IMR-90 (cell line): ENCODE data around the gene ANKK1. TPM values are rescaled to one million over a fixed set of nuclear protein-coding genes. Genes with fewer than 3 reads are reported as not detected.

Experiments
- ATAC-seq: fragments of 200-7000 bp; cut with Tn5 transposase; 2 replicates; pipeline ENCODE4 v1.9.1; 2020; ENCODE audit warnings: low read depth, mild to moderate bottlenecking, moderate library complexity
- BruUV-seq: library from RNA; stranded (reverse); fragments of 400-500 nt; replicated peaks from 2 replicates; lab custom pipeline; 2021; lab: Mats Ljungman, UMichigan
- CTCF ChIA-PET: fragments of 300-600 bp; formaldehyde crosslinking; extraction: SDS; loops from one replicate; lab custom pipeline; 2021; ENCODE audit warnings: antibody characterized with exemption; lab: Yijun Ruan, JAX
- POLR2A ChIA-PET: fragments of 300-600 bp; sonication (Branson Sonifier 250); formaldehyde crosslinking; loops from one replicate; lab custom pipeline; 2022; ENCODE audit warnings: antibody characterized with exemption; ENCODE audit not compliant: unreplicated experiment; lab: Charles Lee
- DNase-seq: peaks from one replicate; pipeline ENCODE4 v3.0.0; 2013
- H2AFZ ChIP-seq: replicated peaks from 2 replicates; pipeline ENCODE3; 2013; ENCODE audit warnings: low read length, mild to moderate bottlenecking; ENCODE audit not compliant: poor library complexity
- H2AK5ac ChIP-seq: 2 replicates; pipeline ENCODE4 v1.6.1; 2013; ENCODE audit warnings: low read depth, low read length, inconsistent platforms
- H2AK9ac ChIP-seq: replicated peaks from 2 replicates; pipeline ENCODE3; 2013; ENCODE audit warnings: mild to moderate bottlenecking, low read depth, low read length, moderate library complexity; ENCODE audit not compliant: poor library complexity
- H2BK120ac ChIP-seq: 2 replicates; pipeline ENCODE4 v1.6.1; 2013; ENCODE audit warnings: low read depth, low read length, inconsistent platforms
- H2BK15ac ChIP-seq: 3 replicates; pipeline ENCODE4 v1.6.1; 2013; ENCODE audit warnings: low read depth, low read length, inconsistent platforms
- H2BK20ac ChIP-seq: 2 replicates; pipeline ENCODE4 v1.6.1; 2013; ENCODE audit warnings: low read depth, mild to moderate bottlenecking, inconsistent platforms, low read length, moderate library complexity
- H2BK5ac ChIP-seq: 2 replicates; pipeline ENCODE4 v1.6.1; 2013; ENCODE audit warnings: mild to moderate bottlenecking, low read depth, low read length, inconsistent platforms; ENCODE audit not compliant: poor library complexity, severe bottlenecking
- H3K14ac ChIP-seq: replicated peaks from 2 replicates; pipeline ENCODE4 v1.6.1; 2013; ENCODE audit warnings: low read depth, low read length, inconsistent platforms
- H3K18ac ChIP-seq: 2 replicates; pipeline ENCODE4 v1.6.1; 2013; ENCODE audit warnings: low read depth, low read length, control low read depth
- H3K23ac ChIP-seq: 2 replicates; pipeline ENCODE4 v1.6.1; 2013; ENCODE audit warnings: low read depth, low read length, inconsistent platforms
- H3K27ac ChIP-seq: 2 replicates; pipeline ENCODE4 v1.5.1; 2013; ENCODE audit warnings: mild to moderate bottlenecking, control low read depth, low read length; ENCODE audit not compliant: insufficient read depth
- H3K27me3 ChIP-seq: 2 replicates; pipeline ENCODE4 v1.6.1; 2013; ENCODE audit warnings: low read length; ENCODE audit not compliant: control insufficient read depth, insufficient read depth
- H3K36me3 ChIP-seq: 2 replicates; pipeline ENCODE4 v1.6.1; 2013; ENCODE audit warnings: low read length, mixed read lengths; ENCODE audit not compliant: control insufficient read depth, insufficient read depth
- H3K4ac ChIP-seq: 2 replicates; pipeline ENCODE4 v1.6.1; 2013; ENCODE audit warnings: low read depth, low read length, inconsistent platforms
- H3K4me1 ChIP-seq: 2 replicates; pipeline ENCODE4 v1.6.1; 2013; ENCODE audit warnings: low read length, mixed read lengths; ENCODE audit not compliant: control insufficient read depth, insufficient read depth
- H3K4me2 ChIP-seq: 2 replicates; pipeline ENCODE4 v1.6.1; 2013; ENCODE audit warnings: low read depth, mild to moderate bottlenecking, control low read depth, low read length, moderate library complexity
- H3K4me3 ChIP-seq: 2 replicates; pipeline ENCODE4 v1.5.1; 2013; ENCODE audit warnings: low read depth, mild to moderate bottlenecking, control low read depth, low read length, moderate library complexity; ENCODE audit not compliant: insufficient read depth
- H3K56ac ChIP-seq: 2 replicates; pipeline ENCODE4 v1.6.1; 2013; ENCODE audit warnings: low read length, inconsistent platforms; ENCODE audit not compliant: insufficient read depth; ENCODE audit errors: extremely low read depth
- H3K79me1 ChIP-seq, 2 experiments: 2 replicates each; pipeline ENCODE4 v1.6.1; 2013; ENCODE audit warnings: low read length in 2 of 2, inconsistent platforms in 1 of 2, low read depth in 1 of 2
- H3K9ac ChIP-seq: 2 replicates; pipeline ENCODE4 v1.6.1; 2013; ENCODE audit warnings: low read depth, low read length, control low read depth
- H3K9me1 ChIP-seq: 2 replicates; pipeline ENCODE4 v1.6.1; 2013; ENCODE audit warnings: low read length, inconsistent platforms; ENCODE audit not compliant: insufficient read depth
- H3K9me3 ChIP-seq: 2 replicates; pipeline ENCODE4 v1.6.1; 2013; ENCODE audit warnings: low read length; ENCODE audit not compliant: control insufficient read depth, insufficient read depth
- H4K20me1 ChIP-seq: 2 replicates; pipeline ENCODE4 v1.6.1; 2013; ENCODE audit warnings: low read length, inconsistent platforms; ENCODE audit not compliant: insufficient read depth
- H4K5ac ChIP-seq: 2 replicates; pipeline ENCODE4 v1.6.1; 2013; ENCODE audit warnings: mild to moderate bottlenecking, low read depth, low read length, control low read depth
- H4K8ac ChIP-seq, 2 experiments: 2 replicates each; pipeline ENCODE4 v1.6.1; 2013; ENCODE audit warnings: low read depth in 2 of 2, low read length in 2 of 2, control low read depth in 1 of 2, inconsistent platforms in 1 of 2
- H4K91ac ChIP-seq: 2 replicates; pipeline ENCODE4 v1.6.1; 2013; ENCODE audit warnings: low read depth, low read length, inconsistent platforms; ENCODE audit not compliant: insufficient read depth
- BHLHE40 ChIP-seq: fragments of 150-350 bp; IDR thresholded peaks from 2 replicates; pipeline ENCODE4 v1.6.1; 2016; ENCODE audit warnings: mild to moderate bottlenecking, low read depth, low read length
- CEBPB ChIP-seq: IDR thresholded peaks from 2 replicates; pipeline ENCODE4 v1.6.1; 2012; ENCODE audit warnings: low read depth, low read length, improper control_type of control experiment
- CHD1 ChIP-seq: IDR thresholded peaks from 2 replicates; pipeline ENCODE4 v1.6.1; 2012; ENCODE audit warnings: low read depth, low read length, improper control_type of control experiment
- CTCF ChIP-seq: conservative IDR thresholded peaks from 2 replicates; pipeline ENCODE4 v1.5.1; 2012; ENCODE audit warnings: mild to moderate bottlenecking, low read depth, low read length, improper control_type of control experiment
- ELK1 ChIP-seq: fragments of 150-350 bp; IDR thresholded peaks from 2 replicates; pipeline ENCODE4 v1.6.1; 2016; ENCODE audit warnings: low read depth, mild to moderate bottlenecking, low read length, moderate library complexity, borderline replicate concordance
- FOS ChIP-seq: fragments of 150-350 bp; IDR thresholded peaks from 2 replicates; pipeline ENCODE4 v1.6.1; 2016; ENCODE audit warnings: low read depth, low read length
- MAFK ChIP-seq: IDR thresholded peaks from 2 replicates; pipeline ENCODE4 v1.6.1; 2012; ENCODE audit warnings: low read depth, low read length, improper control_type of control experiment
- MAZ ChIP-seq: IDR thresholded peaks from 2 replicates; pipeline ENCODE4 v1.6.1; 2012; ENCODE audit warnings: low read depth, mild to moderate bottlenecking, low read length, improper control_type of control experiment, moderate library complexity, borderline replicate concordance
- MXI1 ChIP-seq: IDR thresholded peaks from 2 replicates; pipeline ENCODE4 v1.6.1; 2012; ENCODE audit warnings: low read depth, mild to moderate bottlenecking, low read length, moderate library complexity, borderline replicate concordance
- NFE2L2 ChIP-seq: fragments of 150-350 bp; IDR thresholded peaks from 2 replicates; pipeline ENCODE4 v1.6.1; 2016; ENCODE audit warnings: low read depth, mild to moderate bottlenecking, low read length
- POLR2A ChIP-seq: IDR thresholded peaks from 2 replicates; pipeline ENCODE4 v1.6.1; 2012; ENCODE audit warnings: mild to moderate bottlenecking, low read depth, low read length
- RAD21 ChIP-seq: IDR thresholded peaks from 2 replicates; pipeline ENCODE4 v1.6.1; 2012; ENCODE audit warnings: low read length, improper control_type of control experiment
- RCOR1 ChIP-seq: IDR thresholded peaks from 2 replicates; pipeline ENCODE4 v1.6.1; 2012; ENCODE audit warnings: mild to moderate bottlenecking, low read length, improper control_type of control experiment; ENCODE audit not compliant: insufficient replicate concordance
- RFX5 ChIP-seq: IDR thresholded peaks from 2 replicates; pipeline ENCODE4 v1.8.0; 2012; ENCODE audit warnings: low read depth, mild to moderate bottlenecking, low read length, moderate library complexity
- SMC3 ChIP-seq: fragments of 150-350 bp; IDR thresholded peaks from 2 replicates; pipeline ENCODE4 v1.6.1; 2016; ENCODE audit warnings: low read depth, mild to moderate bottlenecking, antibody characterized with exemption, low read length, moderate library complexity
- USF2 ChIP-seq: fragments of 150-350 bp; IDR thresholded peaks from 2 replicates; pipeline ENCODE4 v1.6.1; 2017; ENCODE audit warnings: mild to moderate bottlenecking, antibody characterized with exemption, low read length, low read depth
- WGBS, 2 experiments: methylation state at CpG; one replicate each; pipeline versions ENCODE4 v1.1.5 to v1.1.7; 2013; ENCODE audit warnings: missing lambda C conversion rate in 2 of 2; ENCODE audit not compliant: insufficient read length in 1 of 2; ENCODE audit errors: extremely low coverage in 2 of 2; 5-methylcytosine and 5-hydroxymethylcytosine counted together
- dilution Hi-C: fragments of 300-500 bp; cut with HindIII; formaldehyde crosslinking; loops from one replicate; pipeline ENCODE4 v1.14.3; 2018; ENCODE audit warnings: low sequenced_read_pairs; ENCODE audit not compliant: unreplicated experiment
- in situ Hi-C: fragments of 300-500 bp; cut with MboI; formaldehyde crosslinking; loops from 3 replicates; pipeline ENCODE4 v1.14.3; 2019; ENCODE audit warnings: low sequenced_read_pairs, inconsistent platforms, mixed read lengths
- intact Hi-C: fragments of 100-400 bp; cut with micrococcal nuclease; formaldehyde crosslinking; loops from 2 replicates; pipeline ENCODE4 v1.10.0; 2022
- polyA plus RNA-seq, 3 experiments: library from polyadenylated mRNA; depleted of rRNA; stranded (reverse); fragments of >200 nt; gene quantifications; 2 replicates each; pipeline ENCODE4 v1.2.3, GENCODE V29; 2012; ENCODE audit warnings: low replicate concordance in 1 of 3
- total RNA-seq: library from RNA; depleted of rRNA; stranded (reverse); fragments of >200 nt; gene quantifications from 2 replicates; pipeline ENCODE4 v1.2.3, GENCODE V29; 2012

Gene ANKK1
- total and polyA plus RNA-seq, 2 of the 4 experiments (the other 2 are of a cell fraction), result not detected

- peaks cover 35% of the 10 kb centered on the region for H3K27me3 ChIP-seq
- no peak overlapping the region for H2BK120ac ChIP-seq
- no peaks in the 10 kb centered on the region for H3K4me1 ChIP-seq
- H3K14ac ChIP-seq, result no peak overlapping the region
- H3K27ac ChIP-seq, result no peak overlapping the region
- no peak overlapping the region for H2BK20ac ChIP-seq
- 100% methylated on average over 1 of the region's 3 CpGs; no CpG with 5 or more reads in 1 of the 2 experiments for WGBS, 2 experiments
- no peak overlapping the region for H3K4me2 ChIP-seq
- no peaks in the 10 kb centered on the region for H4K20me1 ChIP-seq
- H3K79me1 ChIP-seq, result no peaks in the 10 kb centered on the region
- H2BK5ac ChIP-seq, result no peak overlapping the region
- H3K56ac ChIP-seq, result no peak overlapping the region
- BruUV-seq, result no TSS peak
- H4K91ac ChIP-seq, result no peak overlapping the region
- H4K5ac ChIP-seq, result no peak overlapping the region
- no peak overlapping the region for H2AK9ac ChIP-seq
- in situ Hi-C loops (no loop called here), intact Hi-C loops (no loop called here), dilution Hi-C loops (no loop called here)
- ATAC-seq (no peak), DNase-seq (no peak)
- TF ChIP-seq RCOR1, result no peak
- TF ChIP-seq SMC3, result no peak
- no peak for TF ChIP-seq MAFK
- no peak for TF ChIP-seq FOS
- TF ChIP-seq NFE2L2, result no peak
- no peak for TF ChIP-seq CTCF
- no peak for TF ChIP-seq MAZ
- no peak for TF ChIP-seq RFX5
- TF ChIP-seq BHLHE40, result no peak
- TF ChIP-seq ELK1, result no peak
- TF ChIP-seq USF2, result no peak
- no peak for TF ChIP-seq POLR2A
- no peak for TF ChIP-seq CHD1
- TF ChIP-seq MXI1, result no peak
- no peak for TF ChIP-seq RAD21
- TF ChIP-seq CEBPB, result no peak
- ChIA-PET POLR2A (no interaction called here), CTCF (no interaction called here)
- H3K9me3 ChIP-seq, result no peaks in the 10 kb centered on the region
- H2AK5ac ChIP-seq, result no peak overlapping the region
- H3K23ac ChIP-seq, result no peak overlapping the region
- H3K9ac ChIP-seq, result no peak overlapping the region
- no peak overlapping the region for H3K4me3 ChIP-seq
- H2AFZ ChIP-seq, result no peak overlapping the region
- no peak overlapping the region for H2BK15ac ChIP-seq
- no peaks in the 10 kb centered on the region for H3K36me3 ChIP-seq
- no peak overlapping the region for H4K8ac ChIP-seq
- H3K18ac ChIP-seq, result no peak overlapping the region
- no peaks in the 10 kb centered on the region for H3K9me1 ChIP-seq
- no peak overlapping the region for H3K4ac ChIP-seq
Observed at GRCh38 chr11:113385749-113386148, 1.8 kb upstream of the ANKK1 start.
